GM12864 (cell line): ENCODE results near the gene SLC13A3.

Experiments used
- DNase-seq: peaks from one replicate; pipeline ENCODE4 v3.0.0-alpha.2; 2011; ENCODE audit warnings: low read depth
- H3K4me3 ChIP-seq: 2 replicates; pipeline ENCODE4 v1.5.1; 2011; ENCODE audit warnings: mild to moderate bottlenecking, low read depth, low read length, control low read depth
- CTCF ChIP-seq: IDR thresholded peaks from 2 replicates; pipeline ENCODE4 v1.5.1; 2011; ENCODE audit warnings: low read depth, mild to moderate bottlenecking, moderate library complexity, low read length, control low read depth, inconsistent platforms; ENCODE audit errors: missing control alignments

The SLC13A3 gene

GRCh38 chr20:46607849-46608497, 43.3 kb downstream of the SLC13A3 start:
- no peak overlapping the region for H3K4me3 ChIP-seq
- TF ChIP-seq CTCF: no peak
- no peak for DNase-seq

- no peak overlapping the region for H3K4me3 ChIP-seq
- no peak for TF ChIP-seq CTCF
- no peak for DNase-seq
Measured at GRCh38 chr20:46607191-46607848, 43.9 kb downstream of the SLC13A3 start.

GRCh38 chr20:46606817-46607190, 44.5 kb downstream of the SLC13A3 start:
- no peak overlapping the region for H3K4me3 ChIP-seq
- TF ChIP-seq CTCF: no peak
- DNase-seq: no peak

GRCh38 chr20:46605978-46606816, 45.1 kb downstream of the SLC13A3 start:
- H3K4me3 ChIP-seq: no peak overlapping the region
- DNase-seq: no peak
- no peak for TF ChIP-seq CTCF

- no peak overlapping the region for H3K4me3 ChIP-seq
- DNase-seq: no peak
- TF ChIP-seq CTCF: no peak
Measured at GRCh38 chr20:46605181-46605580, 46.1 kb downstream of the SLC13A3 start.

GRCh38 chr20:46604551-46605133, 46.6 kb downstream of the SLC13A3 start:
- DNase-seq: no peak
- TF ChIP-seq CTCF: no peak
- H3K4me3 ChIP-seq: no peak overlapping the region
